ENCODE results near the gene SLC52A3.

GRCh38 chr20:731891-732560 lies 36.3 kb downstream of the SLC52A3 start:
- TF ChIP-seq CTCF (optimal IDR thresholded peaks at IDR 0.05 in 1 of 3, IDR thresholded peaks at IDR 0.05 in 1 of 3, conservative IDR thresholded peaks at IDR 0.05 in 1 of 3; ENCODE audit: extremely low read depth in 1 of 3, insufficient read depth in 2 of 3, low read length in 3 of 3) (no peak), EZH2 (IDR thresholded peaks at IDR 0.05; ENCODE audit: low read length) (no peak)
